GM03348 (cell line): Measurements from ENCODE around the gene NTRK3.

Experiments
- DNase-seq: peaks from one replicate; pipeline ENCODE4 v3.0.0; 2012; ENCODE audit warnings: low spot score

The NTRK3 gene

GRCh38 chr15:88257311-88258092 lies 963 bp upstream of the NTRK3 start:
- DNase-seq, result no peak

DNA sequence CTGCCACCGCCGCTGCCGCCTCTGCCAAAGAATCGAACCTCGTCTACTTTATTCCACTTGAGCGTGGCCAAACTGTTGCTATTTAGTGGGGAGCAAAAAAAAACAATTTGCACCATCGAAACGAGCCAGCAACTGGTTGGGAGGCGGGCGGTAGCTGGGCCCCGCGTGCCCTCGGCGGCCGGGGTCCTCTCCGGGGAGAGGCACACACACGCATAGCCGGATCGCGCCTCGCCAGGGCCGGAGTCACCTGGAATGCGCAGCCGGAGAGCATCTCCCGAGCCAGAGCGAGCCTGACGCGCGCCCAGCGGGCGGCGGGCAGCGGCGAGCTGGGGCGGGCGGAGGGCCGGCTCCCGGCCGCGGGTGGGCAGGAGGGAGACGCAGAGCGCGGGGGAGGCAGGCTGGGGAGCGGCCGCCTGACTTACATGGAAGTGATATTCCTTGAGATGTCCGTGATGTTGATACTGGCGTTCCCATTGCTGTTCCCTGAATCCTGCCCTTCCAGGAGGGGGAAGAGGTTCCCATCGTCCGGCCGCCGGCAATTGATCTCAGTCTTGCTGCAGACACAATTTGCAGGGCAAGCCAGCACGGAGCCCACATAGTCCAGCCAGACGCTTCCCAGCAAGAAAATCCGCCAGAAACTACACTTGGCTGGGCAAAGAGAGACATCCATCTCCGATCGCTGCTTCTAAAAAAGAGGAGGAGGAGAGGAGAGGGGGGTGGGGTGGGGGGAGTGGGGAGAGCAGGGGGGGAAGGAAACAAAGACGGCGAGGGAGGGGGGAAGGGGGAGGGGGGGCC lies 858 bp downstream of the NTRK3 start:
- DNase-seq, result peak; percentile 82

GRCh38 chr15:88255087-88255483 lies 1.5 kb downstream of the NTRK3 start:
- no peak for DNase-seq

GRCh38 chr15:88252441-88252840 lies 4.1 kb downstream of the NTRK3 start:
- DNase-seq, result no peak

GRCh38 chr15:88250826-88251225 lies 5.7 kb downstream of the NTRK3 start:
- DNase-seq, result no peak

DNA sequence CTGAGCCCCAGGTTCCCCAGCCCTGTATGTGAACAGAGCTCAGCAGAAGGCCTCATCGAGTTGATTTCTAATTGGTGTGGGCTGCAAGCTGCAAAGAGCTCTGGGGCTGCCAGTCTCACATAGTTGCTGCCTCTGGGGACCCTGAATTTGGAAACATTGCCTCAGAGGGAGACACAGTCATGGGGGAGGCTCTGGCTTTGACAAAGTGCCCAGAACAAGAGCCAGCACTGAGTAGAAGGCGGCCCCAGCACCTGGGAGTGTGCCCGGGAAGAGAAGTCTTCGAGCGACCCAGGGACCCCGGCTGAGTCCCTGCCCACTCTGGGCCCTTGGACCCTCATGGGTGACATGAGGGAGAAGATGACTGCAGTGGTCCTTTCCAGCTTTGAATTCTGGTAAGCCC lies 7.3 kb downstream of the NTRK3 start:
- DNase-seq, result no peak

DNA sequence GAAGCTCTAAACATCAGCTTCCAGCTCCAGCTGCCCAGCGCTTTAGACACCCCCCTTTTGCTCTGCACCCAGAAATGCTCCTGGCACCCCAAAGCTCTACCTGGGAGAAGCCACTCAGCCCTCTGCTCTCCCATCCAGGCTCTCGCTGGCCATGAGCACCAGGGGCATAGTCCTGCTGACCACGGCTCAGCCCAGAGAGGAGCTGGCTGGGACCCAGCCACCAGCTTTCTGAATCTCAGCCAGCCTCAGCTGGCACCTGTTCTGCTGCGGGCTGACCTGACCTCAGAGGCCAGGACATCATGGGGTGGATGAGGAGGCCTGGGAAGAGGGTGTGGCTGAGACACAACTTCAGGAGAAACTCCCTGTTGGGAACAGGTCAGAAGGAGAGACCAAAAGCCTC lies 8.6 kb downstream of the NTRK3 start:
- DNase-seq, result no peak

GRCh38 chr15:88246666-88247446 lies 9.7 kb downstream of the NTRK3 start:
- DNase-seq, result peak; percentile 92

DNA sequence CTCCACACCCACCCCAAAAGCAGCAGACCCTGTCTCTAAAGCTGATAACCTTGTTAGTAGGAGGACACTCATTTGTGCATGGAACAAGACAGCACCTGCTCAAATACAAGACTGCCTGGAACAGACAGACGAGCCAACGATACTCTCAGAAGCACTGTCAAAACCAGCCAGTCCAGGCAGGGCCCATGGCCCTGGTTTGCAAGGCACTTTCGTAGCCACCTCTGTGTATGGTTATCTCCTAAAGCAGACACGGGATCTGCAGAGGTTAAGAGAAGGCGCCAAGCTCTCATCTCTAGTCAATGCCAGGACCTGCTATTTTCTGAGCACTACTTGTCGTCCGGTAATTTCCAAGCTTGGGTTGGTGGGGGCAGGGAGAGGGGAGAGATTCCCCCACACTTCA lies 10.5 kb downstream of the NTRK3 start:
- DNase-seq, result no peak

DNA sequence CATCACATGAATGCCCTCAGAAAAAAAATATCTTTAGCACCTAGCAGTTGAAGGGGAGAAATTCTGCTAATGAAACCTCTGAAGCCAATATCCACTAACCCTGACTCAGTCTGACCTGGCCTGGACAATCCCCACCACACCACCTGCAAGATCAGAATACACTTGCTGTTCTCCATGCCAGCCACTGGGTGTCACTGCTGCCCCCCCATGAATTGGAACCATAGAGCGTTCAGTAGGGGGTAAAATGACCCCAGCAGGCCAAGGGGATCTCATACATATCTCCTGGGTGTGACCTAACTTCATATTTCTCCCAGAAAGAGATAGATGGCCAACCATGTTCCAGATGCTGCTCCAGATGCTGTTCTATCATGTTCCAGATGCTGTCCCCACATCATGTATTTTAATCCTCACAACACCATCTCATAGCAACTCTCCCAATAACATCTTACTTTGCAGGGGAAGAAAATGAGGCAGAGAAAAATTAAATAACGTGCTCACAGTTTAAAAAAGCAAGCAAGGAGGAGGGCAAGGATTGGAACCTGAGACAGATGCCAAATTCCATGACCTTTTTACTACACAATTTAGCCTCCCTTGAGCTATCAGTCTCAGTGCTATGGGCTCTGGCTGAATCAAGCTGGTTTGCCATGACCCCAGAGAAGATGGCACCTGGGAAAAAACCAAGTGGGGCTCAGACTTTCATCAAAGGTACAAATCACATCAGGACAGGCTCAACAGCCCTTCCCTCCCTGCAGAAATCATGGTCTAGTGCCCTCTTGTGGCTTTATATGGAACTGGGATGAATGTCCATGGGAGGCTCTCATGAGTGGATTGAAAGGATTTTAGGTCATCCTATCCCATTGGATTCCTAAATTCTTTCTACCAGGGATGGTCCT lies 12.4 kb downstream of the NTRK3 start:
- peak; percentile 60 for DNase-seq

- DNase-seq, result no peak
These were observed 13.7 kb downstream of the NTRK3 start for GRCh38 chr15:88242586-88243555.

GRCh38 chr15:88241461-88241860 lies 15.1 kb downstream of the NTRK3 start:
- DNase-seq, result no peak

DNA sequence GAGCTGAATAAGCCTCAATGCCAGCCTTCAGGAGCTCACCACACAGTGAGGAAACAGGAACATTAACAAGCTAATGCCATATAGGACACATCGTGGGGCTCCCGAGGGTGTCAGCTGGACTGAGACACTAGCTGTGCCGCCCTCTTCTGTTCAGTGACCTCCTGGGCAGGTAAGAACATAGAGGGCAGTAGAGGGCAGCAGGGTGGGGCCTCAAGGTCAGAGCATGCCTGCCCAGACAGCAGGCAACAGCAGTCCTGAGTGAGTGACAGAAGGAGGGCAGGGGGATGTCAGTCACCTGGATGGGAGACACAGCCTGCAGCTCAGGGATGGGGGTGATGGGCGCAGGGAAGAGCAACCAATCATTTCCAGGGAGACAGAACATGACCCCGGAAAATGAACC lies 15.5 kb downstream of the NTRK3 start:
- no peak for DNase-seq

DNA sequence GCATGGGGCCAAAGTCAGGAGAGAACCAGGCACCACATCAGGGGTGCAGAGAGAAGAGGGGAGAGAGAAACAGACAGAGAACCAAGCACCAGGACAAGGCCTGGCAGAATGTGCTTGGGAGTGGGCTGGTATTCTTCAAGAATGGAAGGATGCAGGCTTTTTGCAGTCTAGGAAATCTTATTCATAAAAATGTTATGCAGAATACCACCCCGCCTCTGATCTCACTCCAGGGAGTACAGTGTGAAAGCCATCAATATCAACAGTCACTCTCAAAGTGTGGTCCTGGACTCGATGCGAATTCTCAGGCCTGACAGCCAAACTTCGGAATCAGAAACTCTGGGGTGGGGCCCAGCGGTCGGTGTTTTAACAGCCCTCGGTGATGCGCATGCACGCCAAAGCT lies 16.9 kb downstream of the NTRK3 start:
- DNase-seq, result no peak

DNA sequence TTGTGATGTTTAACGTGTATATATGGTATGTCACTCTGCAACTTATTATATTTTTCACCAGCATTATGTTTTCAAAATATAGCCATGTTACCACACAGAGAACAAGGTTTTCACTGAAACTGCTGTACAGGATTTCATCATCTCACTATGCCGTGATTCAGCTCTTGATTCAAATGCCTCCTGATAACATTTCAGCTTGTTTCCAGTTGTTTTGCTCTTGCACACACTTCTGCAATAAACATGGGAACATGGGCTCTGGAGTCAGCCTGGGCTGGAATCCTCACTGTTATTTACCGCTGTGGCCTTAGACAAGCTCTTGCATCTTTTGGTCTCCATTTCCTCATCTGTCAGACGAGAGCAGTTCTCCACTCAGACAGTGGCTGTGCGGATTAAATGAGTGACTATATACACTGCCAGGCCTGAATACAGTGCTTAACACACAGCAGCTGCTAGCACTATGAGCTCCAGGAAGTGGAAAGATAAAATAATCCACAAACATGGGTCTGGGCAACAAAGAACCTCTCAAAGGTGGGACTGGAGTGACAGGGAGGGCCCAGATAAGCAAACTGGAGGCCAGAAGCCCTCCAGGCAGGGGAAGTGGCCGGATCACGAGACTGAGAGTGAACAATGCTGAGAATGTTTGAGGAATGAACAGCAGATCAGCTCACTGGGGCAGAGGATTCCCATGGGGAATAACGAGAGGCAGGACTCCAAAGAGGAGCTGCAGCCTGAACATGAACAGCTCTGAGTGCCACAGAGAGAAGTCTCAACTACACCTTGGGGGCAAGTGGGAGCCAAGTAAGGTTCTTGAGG lies 17.7 kb downstream of the NTRK3 start:
- peak; percentile 75 for DNase-seq

DNA sequence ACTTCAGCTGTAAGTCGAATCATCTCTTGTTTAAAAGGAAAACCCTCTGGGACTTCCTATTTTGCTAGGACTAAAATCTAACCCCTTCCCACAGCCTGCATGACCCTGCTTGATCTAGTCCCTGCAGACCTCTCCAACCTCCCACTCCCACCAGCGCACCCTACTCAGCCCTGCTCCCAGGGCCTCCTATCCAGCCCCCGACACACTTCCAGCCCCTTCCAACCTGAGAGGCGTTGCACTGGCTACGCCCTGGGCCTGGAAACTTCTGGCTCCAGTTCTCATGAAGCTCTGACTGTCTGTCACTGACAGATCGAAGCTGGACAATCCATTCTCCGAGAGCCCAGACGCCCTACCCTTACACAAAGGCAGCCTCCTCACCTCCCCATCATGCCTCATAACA lies 21.8 kb downstream of the NTRK3 start:
- no peak for DNase-seq

DNA sequence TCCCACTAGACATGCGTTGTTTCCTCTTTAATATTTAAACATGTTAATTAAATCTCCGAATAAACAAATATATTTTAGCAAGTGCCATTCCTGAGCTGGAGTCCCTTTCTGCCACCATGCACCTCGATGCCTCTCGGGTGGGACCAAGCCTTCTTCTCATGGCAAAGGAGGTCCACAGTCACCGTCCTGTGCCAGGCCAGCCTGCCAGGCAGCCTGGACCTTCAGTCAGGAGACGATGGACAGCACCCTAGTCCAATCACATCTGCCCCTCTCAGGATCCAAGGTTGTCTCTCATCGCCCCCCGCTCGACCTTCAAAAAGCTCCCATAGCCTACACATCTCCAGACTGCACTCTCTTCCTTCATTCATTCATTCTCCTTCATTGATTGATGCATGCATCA lies 22.6 kb downstream of the NTRK3 start:
- DNase-seq, result no peak

DNA sequence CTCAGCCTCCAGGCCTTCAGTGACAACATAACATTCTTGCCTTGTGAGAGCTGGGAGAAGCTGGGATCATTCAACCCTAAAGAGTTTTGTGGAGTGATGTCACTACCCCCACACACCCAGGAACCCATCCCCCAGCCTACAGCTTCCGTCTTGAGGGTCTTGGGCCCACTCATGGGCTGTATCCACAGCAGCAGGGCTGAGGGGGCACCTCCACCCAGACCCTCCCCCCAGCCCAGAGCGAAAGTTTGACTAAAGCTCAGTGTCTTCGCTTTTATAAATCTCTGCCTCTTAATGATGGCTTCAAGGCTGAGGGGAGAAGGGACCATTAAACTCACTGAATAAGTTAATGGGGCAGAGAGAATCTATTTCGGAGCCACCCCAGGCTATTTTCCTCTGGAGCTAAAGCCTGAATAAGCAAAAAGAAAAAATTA lies 23.8 kb downstream of the NTRK3 start:
- no peak for DNase-seq

DNA sequence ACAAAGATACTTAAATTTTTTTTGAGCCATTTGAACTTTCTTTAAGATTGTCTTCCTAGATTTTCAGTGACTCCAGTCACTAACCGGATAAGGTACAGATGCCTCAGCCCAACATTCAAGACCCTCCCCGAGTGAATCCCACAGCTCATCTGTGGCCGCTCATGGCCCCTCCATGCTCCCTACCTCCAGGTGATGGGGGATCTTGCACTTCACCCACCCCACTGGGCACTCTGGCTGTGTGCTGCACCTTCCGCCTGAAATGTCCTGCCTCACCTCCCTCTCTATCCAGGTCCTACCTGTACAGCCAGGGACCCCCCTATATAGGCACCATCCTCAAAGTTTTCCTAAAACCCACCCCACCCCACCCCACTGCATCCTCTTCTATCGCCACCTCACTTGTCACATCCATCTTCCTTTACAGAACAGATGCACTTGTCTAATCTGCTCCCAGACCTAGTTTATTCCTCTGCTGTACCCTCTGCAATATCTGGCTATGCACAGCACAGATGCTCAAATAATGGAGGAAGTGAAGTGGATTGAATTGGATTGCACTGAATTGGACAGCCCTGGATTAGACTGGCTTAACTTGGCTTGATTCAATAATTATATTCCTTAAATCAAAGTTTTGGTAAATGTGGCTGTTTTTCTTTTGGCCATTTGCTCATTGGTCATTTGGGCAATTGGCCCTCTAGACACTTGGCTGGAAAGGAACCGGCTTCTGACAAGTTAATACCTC lies 24.5 kb downstream of the NTRK3 start:
- DNase-seq, result no peak
